Measurements from ENCODE around the gene SIRT7.

Gene SIRT7

DNA sequence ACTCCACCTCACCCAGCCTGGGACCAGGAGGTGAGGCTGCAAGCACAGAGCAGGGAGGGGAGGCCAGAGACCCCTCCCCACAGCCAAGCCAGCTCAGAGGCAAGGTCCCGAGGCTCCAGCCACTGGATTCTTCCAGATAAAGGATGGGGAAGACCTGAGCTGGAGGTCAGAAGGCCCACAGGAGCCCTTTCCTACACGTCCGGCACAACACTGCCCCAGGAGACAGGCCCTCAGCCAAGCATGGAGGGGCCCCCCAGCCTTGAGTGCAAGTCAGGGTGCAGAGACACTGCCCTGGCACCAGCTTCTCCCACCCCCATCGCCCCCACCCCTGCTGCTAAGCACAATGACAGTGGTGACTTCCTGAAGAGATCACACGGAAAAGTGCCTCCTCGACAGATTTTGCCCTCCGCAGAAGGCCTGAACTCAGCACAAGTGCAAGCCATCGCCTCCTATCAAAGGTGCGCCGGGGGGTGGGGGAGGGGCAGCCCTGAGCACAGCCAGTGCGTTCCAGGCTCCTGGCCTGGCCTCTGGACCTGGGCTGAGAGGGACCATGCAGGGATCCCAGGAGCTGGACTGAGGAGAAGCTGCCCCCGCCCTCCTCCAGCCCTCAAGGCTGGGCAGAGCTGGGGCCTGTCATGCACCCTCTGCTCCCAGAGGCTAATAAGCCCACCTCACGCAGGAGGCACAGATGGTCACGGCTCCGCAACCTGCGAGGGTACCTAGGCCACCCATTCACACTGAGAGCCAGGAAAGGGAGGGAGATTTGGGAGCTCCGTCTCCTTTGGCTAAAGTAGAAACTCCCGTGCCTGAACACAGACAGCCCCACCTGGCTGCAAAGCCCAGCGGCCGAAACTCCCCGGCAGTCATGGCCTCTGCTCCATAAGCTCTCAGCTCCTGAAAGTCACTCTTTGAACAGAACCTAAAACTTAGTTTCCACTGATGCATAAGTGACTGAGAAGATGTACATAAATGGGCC lies 6.9 kb upstream of the SIRT7 start:
- H3K4me1 ChIP-seq (ENCODE audit: control insufficient read depth in 1 of 2, insufficient read depth in 1 of 2, low read depth in 1 of 2, low read length in 1 of 2), result peaks cover 82 to 83% of the 10 kb centered on the region in 2 experiments
- H3K9me3 ChIP-seq, result no peaks in the 10 kb centered on the region

GRCh38 chr17:81923302-81924260 lies 5.6 kb upstream of the SIRT7 start:
- TF ChIP-seq, protein P1, sequence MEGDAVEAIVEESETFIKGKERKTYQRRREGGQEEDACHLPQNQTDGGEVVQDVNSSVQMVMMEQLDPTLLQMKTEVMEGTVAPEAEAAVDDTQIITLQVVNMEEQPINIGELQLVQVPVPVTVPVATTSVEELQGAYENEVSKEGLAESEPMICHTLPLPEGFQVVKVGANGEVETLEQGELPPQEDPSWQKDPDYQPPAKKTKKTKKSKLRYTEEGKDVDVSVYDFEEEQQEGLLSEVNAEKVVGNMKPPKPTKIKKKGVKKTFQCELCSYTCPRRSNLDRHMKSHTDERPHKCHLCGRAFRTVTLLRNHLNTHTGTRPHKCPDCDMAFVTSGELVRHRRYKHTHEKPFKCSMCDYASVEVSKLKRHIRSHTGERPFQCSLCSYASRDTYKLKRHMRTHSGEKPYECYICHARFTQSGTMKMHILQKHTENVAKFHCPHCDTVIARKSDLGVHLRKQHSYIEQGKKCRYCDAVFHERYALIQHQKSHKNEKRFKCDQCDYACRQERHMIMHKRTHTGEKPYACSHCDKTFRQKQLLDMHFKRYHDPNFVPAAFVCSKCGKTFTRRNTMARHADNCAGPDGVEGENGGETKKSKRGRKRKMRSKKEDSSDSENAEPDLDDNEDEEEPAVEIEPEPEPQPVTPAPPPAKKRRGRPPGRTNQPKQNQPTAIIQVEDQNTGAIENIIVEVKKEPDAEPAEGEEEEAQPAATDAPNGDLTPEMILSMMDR (IDR thresholded peaks at IDR 0.05), result no peak
- no peaks in the 10 kb centered on the region for H3K9me3 ChIP-seq
- H3K36me3 ChIP-seq, result peaks cover 8% of the 10 kb centered on the region
- peaks cover 8% of the 10 kb centered on the region for H3K27me3 ChIP-seq
- peak overlapping the region; percentile 95 for H3K27ac ChIP-seq
- peak overlapping the region; percentile 83 to 88 for H3K4me3 ChIP-seq (ENCODE audit: low read depth in 1 of 2, low read length in 1 of 2)
- peaks cover 89 to 92% of the 10 kb centered on the region in 2 experiments for H3K4me1 ChIP-seq (ENCODE audit: control insufficient read depth in 1 of 2, insufficient read depth in 1 of 2, low read depth in 1 of 2, low read length in 1 of 2)

More for the DNA sequence above, 6.9 kb upstream of the SIRT7 start:
- peak overlapping the region; percentile 95 for H3K27ac ChIP-seq
- H3K4me3 ChIP-seq (ENCODE audit: low read depth in 1 of 2, low read length in 1 of 2), result peak overlapping the region; percentile 83 to 88
- peaks cover 21% of the 10 kb centered on the region for H3K27me3 ChIP-seq
- no peaks in the 10 kb centered on the region for H3K36me3 ChIP-seq
- TF ChIP-seq, protein P1 (IDR thresholded peaks at IDR 0.05), result no peak

DNA sequence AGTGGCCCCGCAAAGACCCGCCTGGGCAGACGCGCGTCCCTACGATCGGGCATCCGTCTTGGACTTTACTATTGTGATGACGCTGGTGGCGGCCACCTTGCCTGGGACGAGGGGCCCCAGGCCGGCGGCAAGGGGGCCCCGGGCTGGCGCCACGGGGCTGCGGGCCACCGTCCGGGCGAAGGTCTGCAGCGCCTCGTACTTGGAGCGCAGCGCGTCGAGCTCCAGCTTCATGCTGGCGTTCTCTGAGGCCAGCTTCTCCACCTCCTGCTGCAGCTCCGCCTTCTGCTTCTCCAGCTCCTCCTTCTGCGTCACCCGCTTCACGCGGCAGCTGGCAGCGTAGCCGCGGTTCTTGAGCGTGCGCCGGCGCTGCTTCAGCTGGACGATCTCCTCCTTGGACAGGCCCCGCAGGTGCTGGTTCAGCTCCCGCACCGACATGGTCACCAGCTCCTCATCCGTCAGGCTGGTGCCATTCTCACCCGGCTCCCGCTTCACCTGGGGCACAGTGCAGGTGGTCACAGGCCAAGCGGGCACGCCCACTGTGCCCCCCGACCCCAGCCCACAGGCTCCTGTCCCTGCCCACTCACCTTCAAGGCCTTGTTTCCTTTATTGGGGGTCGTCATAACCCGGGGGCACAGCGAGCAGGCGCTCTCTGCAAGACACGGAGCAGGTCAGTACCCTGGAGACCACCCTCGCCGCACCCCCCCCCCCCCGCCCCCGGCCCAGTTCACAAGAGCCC lies 4.8 kb upstream of the SIRT7 start:
- peaks cover 86 to 90% of the 10 kb centered on the region in 2 experiments for H3K4me1 ChIP-seq (ENCODE audit: control insufficient read depth in 1 of 2, insufficient read depth in 1 of 2, low read depth in 1 of 2, low read length in 1 of 2)
- TF ChIP-seq, protein P1 (IDR thresholded peaks at IDR 0.05), result no peak
- no peaks in the 10 kb centered on the region for H3K27me3 ChIP-seq
- peaks cover 8% of the 10 kb centered on the region for H3K36me3 ChIP-seq
- peak overlapping the region; percentile 95 for H3K27ac ChIP-seq
- H3K9me3 ChIP-seq, result no peaks in the 10 kb centered on the region
- peak overlapping the region; percentile 83 to 88 for H3K4me3 ChIP-seq (ENCODE audit: low read depth in 1 of 2, low read length in 1 of 2)

DNA sequence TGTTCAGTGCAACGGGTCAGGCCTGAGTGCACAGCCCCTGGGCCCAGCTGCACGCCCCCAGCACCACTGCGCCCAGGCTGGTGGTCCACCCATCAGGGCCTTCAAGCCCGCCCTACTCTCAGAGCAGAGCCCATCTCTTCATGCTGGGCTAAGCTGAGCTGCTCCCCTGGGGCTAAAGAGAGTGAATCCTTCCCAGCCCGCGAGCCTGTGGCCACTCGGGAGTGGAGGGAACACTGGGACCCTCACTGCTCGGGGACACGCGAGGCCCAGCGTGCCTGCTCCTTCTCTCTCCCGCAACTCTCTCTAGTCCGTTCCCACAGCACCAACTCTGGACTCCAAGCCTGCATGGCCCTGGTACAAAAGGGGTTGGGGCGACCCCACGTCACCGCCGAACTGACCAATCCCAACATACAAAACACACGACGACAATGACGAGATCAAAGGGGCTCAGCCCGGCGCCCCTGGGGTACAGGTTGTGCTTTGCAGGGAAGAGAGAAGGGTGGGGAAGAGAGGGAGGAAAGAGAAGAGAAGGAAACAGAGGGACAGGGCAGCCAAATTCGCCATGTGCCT lies 4.1 kb upstream of the SIRT7 start:
- peak overlapping the region; percentile 83 to 88 for H3K4me3 ChIP-seq (ENCODE audit: low read depth in 1 of 2, low read length in 1 of 2)
- H3K4me1 ChIP-seq (ENCODE audit: control insufficient read depth in 1 of 2, insufficient read depth in 1 of 2, low read depth in 1 of 2, low read length in 1 of 2), result peaks cover 91 to 95% of the 10 kb centered on the region in 2 experiments
- H3K27ac ChIP-seq, result peak overlapping the region; percentile 95
- TF ChIP-seq, protein P1 (IDR thresholded peaks at IDR 0.05), result no peak
- H3K9me3 ChIP-seq, result no peaks in the 10 kb centered on the region
- H3K27me3 ChIP-seq, result no peaks in the 10 kb centered on the region
- peaks cover 8% of the 10 kb centered on the region for H3K36me3 ChIP-seq
